Spleen (tissue), 7 donors: ENCODE results near the gene STARD7.

ENCODE experiments used
- POLR2AphosphoS5 ChIP-seq, 3 donors: sonication (generic); formaldehyde crosslinking; IDR thresholded peaks; one replicate each; pipeline ENCODE4 v1.5.1; 2017; ENCODE audit warnings: antibody characterized with exemption in 3 of 3
- TF ChIP-seq, protein P1 (sequence below), 11 experiments: fragments of 200-600 bp in 7 of 11; fragments of 450-650 bp in 4 of 11; sonication (generic) in 4 of 11; IDR thresholded peaks in 8 of 11; conservative IDR thresholded peaks in 3 of 11; 1 replicate in 7 of 11; 2 replicates in 4 of 11; pipeline versions ENCODE4 v1.4.0 to v1.8.0; 2016 to 2021; ENCODE audit warnings: antibody characterized with exemption in 11 of 11, inconsistent platforms in 4 of 11, mild to moderate bottlenecking in 1 of 11
- donor health status: DM: no; HTN: no; CAD: no; lungs with moderate emphysema.
- donor health status: DM: no; HTN: no; CAD: no.
- donor health status: DM: no; HTN: no; CAD: no.

DNA sequence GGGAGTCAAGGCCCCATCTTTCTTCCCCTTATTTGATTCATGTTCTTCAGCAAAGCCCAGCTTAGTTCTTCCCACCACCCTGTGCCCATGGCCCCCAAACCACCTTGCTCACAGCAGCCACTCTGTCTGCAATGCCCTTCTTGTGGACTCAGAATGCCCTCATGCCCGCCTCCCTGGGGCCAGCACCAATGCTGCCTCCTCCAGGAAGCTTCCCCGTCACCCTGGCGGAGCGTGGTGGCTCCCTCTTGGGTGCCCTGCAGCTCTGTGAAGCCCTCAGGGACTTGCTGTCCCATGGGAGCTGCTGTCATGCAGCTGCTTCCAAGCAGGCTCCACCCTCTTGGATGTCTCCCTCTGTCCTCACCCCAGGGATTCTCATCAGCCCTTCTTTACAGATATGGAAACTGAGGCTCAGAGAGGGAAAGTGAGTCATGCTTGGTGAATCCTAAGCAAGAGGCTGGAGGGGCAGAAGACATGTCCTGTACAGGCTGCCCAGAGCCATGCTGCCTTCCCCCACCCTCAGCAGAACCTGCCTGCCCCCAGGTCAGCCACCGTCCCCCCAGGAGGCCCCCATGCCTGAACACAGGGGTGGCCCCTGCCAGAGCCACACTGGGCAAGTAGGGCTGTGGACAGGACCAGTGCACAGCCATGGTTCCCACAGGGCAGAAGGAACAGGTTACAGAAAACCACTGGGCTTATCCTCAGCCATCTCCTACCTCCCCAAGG is 51.5 kb downstream of the STARD7 start:
- TF ChIP-seq, protein P1, sequence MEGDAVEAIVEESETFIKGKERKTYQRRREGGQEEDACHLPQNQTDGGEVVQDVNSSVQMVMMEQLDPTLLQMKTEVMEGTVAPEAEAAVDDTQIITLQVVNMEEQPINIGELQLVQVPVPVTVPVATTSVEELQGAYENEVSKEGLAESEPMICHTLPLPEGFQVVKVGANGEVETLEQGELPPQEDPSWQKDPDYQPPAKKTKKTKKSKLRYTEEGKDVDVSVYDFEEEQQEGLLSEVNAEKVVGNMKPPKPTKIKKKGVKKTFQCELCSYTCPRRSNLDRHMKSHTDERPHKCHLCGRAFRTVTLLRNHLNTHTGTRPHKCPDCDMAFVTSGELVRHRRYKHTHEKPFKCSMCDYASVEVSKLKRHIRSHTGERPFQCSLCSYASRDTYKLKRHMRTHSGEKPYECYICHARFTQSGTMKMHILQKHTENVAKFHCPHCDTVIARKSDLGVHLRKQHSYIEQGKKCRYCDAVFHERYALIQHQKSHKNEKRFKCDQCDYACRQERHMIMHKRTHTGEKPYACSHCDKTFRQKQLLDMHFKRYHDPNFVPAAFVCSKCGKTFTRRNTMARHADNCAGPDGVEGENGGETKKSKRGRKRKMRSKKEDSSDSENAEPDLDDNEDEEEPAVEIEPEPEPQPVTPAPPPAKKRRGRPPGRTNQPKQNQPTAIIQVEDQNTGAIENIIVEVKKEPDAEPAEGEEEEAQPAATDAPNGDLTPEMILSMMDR (IDR thresholded peaks at IDR 0.05 in 8 of 11, conservative IDR thresholded peaks at IDR 0.05 in 3 of 11), result no peak
- peak; percentile 9 to 68 (median 35) for TF ChIP-seq POLR2AphosphoS5 (IDR thresholded peaks at IDR 0.05)
